HCT116 (cell line): Measurements from ENCODE around the gene SORL1. TPM values are rescaled to one million over a fixed set of nuclear protein-coding genes. Genes with fewer than 3 reads are reported as not detected.

Experiments
- ATAC-seq: fragments of 200-7000 bp; cut with Tn5 transposase; 2 replicates; pipeline ENCODE4 v1.9.1; 2020; ENCODE audit warnings: mild to moderate bottlenecking, moderate library complexity
- BruUV-seq: library from RNA; stranded (reverse); fragments of 400-500 nt; replicated peaks from 2 replicates; lab custom pipeline; 2021; lab: Mats Ljungman, UMichigan
- CTCF ChIA-PET: fragments of 300-600 bp; sonication (Branson Sonifier 250); formaldehyde crosslinking; loops from one replicate; lab custom pipeline; 2021; ENCODE audit warnings: antibody characterized with exemption; lab: Charles Lee
- POLR2A ChIA-PET: fragments of 300-600, 350-600 bp; sonication (Branson Sonifier 250); formaldehyde crosslinking; loops from one replicate; lab custom pipeline; 2021; ENCODE audit warnings: antibody characterized with exemption; lab: Charles Lee
- RAD21 ChIA-PET, 2 experiments: fragments of 300-600 bp; sonication (Branson Sonifier 250); formaldehyde crosslinking; loops; one replicate each; lab custom pipeline; 2023; ENCODE audit warnings: low total read pairs in 2 of 2; ENCODE audit not compliant: uncharacterized antibody in 2 of 2, unreplicated experiment in 2 of 2, low non-redundant PET in 1 of 2; lab: Charles Lee
- DNase-seq: peaks from one replicate; pipeline ENCODE4 v3.0.0-alpha.2; 2010; ENCODE audit warnings: low read depth, low spot score
- H2AFZ ChIP-seq: fragments of 200-600 bp; shearing (Covaris generic), sonication (generic); 2 replicates; pipeline ENCODE4 v1.6.1; 2017; ENCODE audit warnings: low read depth, mixed run types, mixed read lengths, antibody characterized with exemption, low read length; ENCODE audit not compliant: poor library complexity, severe bottlenecking
- H3K27ac ChIP-seq: 2 replicates; pipeline ENCODE4 v1.5.1; 2012; ENCODE audit warnings: low read depth, low read length
- H3K27me3 ChIP-seq: fragments of 200-600 bp; sonication (generic); 2 replicates; pipeline ENCODE4 v1.6.1; 2016; ENCODE audit warnings: mixed run types, low read length, mixed read lengths; ENCODE audit not compliant: insufficient read depth
- H3K36me3 ChIP-seq, 2 experiments: fragments of 200-500 bp in 1 of 2; fragments of 200-600 bp in 1 of 2; sonication (Bioruptor generic) in 1 of 2; sonication (generic) in 1 of 2; 2 replicates each; pipeline versions ENCODE4 v1.5.1 to v1.6.1; 2014 to 2016; ENCODE audit warnings: low read length in 2 of 2, inconsistent platforms in 1 of 2, mixed read lengths in 1 of 2, mixed run types in 1 of 2; ENCODE audit not compliant: insufficient read depth in 2 of 2, control insufficient read depth in 1 of 2
- H3K4me1 ChIP-seq, 2 experiments: fragments of 200-600 bp in 1 of 2; sonication (generic) in 1 of 2; 2 replicates each; pipeline versions ENCODE4 v1.5.1 to v1.6.1; 2012 to 2017; ENCODE audit warnings: low read length in 2 of 2, inconsistent platforms in 1 of 2, mild to moderate bottlenecking in 1 of 2, mixed read lengths in 1 of 2, mixed run types in 1 of 2, moderate library complexity in 1 of 2; ENCODE audit not compliant: insufficient read depth in 2 of 2, control insufficient read depth in 1 of 2
- H3K4me2 ChIP-seq: fragments of 200-600 bp; sonication (generic); 2 replicates; pipeline ENCODE4 v1.6.1; 2017; ENCODE audit warnings: mixed run types, low read length, mixed read lengths
- H3K4me3 ChIP-seq, 2 experiments: fragments of 200-600 bp in 1 of 2; sonication (generic) in 1 of 2; replicated peaks in 1 of 2; 2 replicates each; pipeline ENCODE4 v1.5.1; 2011 to 2016; ENCODE audit warnings: low read length in 2 of 2, control low read depth in 1 of 2, low read depth in 1 of 2, mild to moderate bottlenecking in 1 of 2, mixed read lengths in 1 of 2, mixed run types in 1 of 2
- H3K79me2 ChIP-seq: fragments of 200-600 bp; sonication (generic); 2 replicates; pipeline ENCODE4 v1.6.1; 2017; ENCODE audit warnings: mild to moderate bottlenecking, mixed run types, low read length, moderate library complexity, mixed read lengths; ENCODE audit not compliant: insufficient read depth
- H3K9ac ChIP-seq: fragments of 200-600 bp; sonication (generic); 2 replicates; pipeline ENCODE4 v1.6.1; 2016; ENCODE audit warnings: low read length, mixed read lengths
- H3K9me2 ChIP-seq: fragments of 200-600 bp; sonication (generic), shearing (Covaris generic); 2 replicates; pipeline ENCODE4 v1.6.1; 2017; ENCODE audit warnings: mixed run types, mild to moderate bottlenecking, moderate library complexity; ENCODE audit not compliant: insufficient read depth
- H3K9me3 ChIP-seq, 2 experiments: fragments of 200-500 bp in 1 of 2; fragments of 200-600 bp in 1 of 2; sonication (Bioruptor generic) in 1 of 2; sonication (generic) in 1 of 2; 2 replicates each; pipeline ENCODE4 v1.6.1; 2014 to 2017; ENCODE audit warnings: low read length in 2 of 2, mixed read lengths in 2 of 2, inconsistent platforms in 1 of 2, low read depth in 1 of 2, mild to moderate bottlenecking in 1 of 2, mixed run types in 1 of 2, moderate library complexity in 1 of 2; ENCODE audit not compliant: control insufficient read depth in 1 of 2, insufficient read depth in 1 of 2
- H4K20me1 ChIP-seq: fragments of 200-600 bp; sonication (generic), shearing (Covaris generic); 2 replicates; pipeline ENCODE4 v1.6.1; 2017; ENCODE audit warnings: mixed run types, mild to moderate bottlenecking, moderate library complexity; ENCODE audit not compliant: insufficient read depth
- CBX3 ChIP-seq: IDR thresholded peaks from 2 replicates; pipeline ENCODE4 v1.6.1; 2012; ENCODE audit warnings: low read depth
- CEBPB ChIP-seq: IDR thresholded peaks from 2 replicates; pipeline ENCODE4 v1.6.1; 2012; ENCODE audit warnings: low read depth
- ELF1 ChIP-seq: IDR thresholded peaks from 2 replicates; pipeline ENCODE4 v1.6.1; 2012; ENCODE audit warnings: low read depth, borderline replicate concordance
- EZH2 ChIP-seq: fragments of 200-600 bp; sonication (generic); IDR thresholded peaks from 2 replicates; pipeline ENCODE4 v1.6.1; 2017; ENCODE audit warnings: antibody characterized with exemption, mixed run types
- EZH2phosphoT487 ChIP-seq: fragments of 200-600 bp; IDR thresholded peaks from 2 replicates; pipeline ENCODE4 v1.6.1; 2018; ENCODE audit warnings: antibody characterized with exemption, borderline replicate concordance
- FOSL1 ChIP-seq: IDR thresholded peaks from 2 replicates; pipeline ENCODE4 v1.6.1; 2012; ENCODE audit warnings: low read depth
- JUND ChIP-seq: IDR thresholded peaks from 2 replicates; pipeline ENCODE4 v1.6.1; 2012
- POLR2A ChIP-seq: IDR thresholded peaks from 2 replicates; pipeline ENCODE4 v1.7.0; 2011; ENCODE audit warnings: borderline replicate concordance; ENCODE audit not compliant: insufficient read depth, insufficient read length; ENCODE audit errors: extremely low read depth
- POLR2AphosphoS5 ChIP-seq: IDR thresholded peaks from 2 replicates; pipeline ENCODE4 v1.6.1; 2011; ENCODE audit warnings: mild to moderate bottlenecking, low read depth, low read length, moderate library complexity
- RAD21 ChIP-seq: IDR thresholded peaks from 2 replicates; pipeline ENCODE4 v1.6.1; 2012; ENCODE audit warnings: low read depth, mild to moderate bottlenecking
- SIN3A ChIP-seq: IDR thresholded peaks from 2 replicates; pipeline ENCODE4 v1.6.1; 2012; ENCODE audit warnings: low read depth
- SP1 ChIP-seq: IDR thresholded peaks from 2 replicates; pipeline ENCODE4 v1.6.1; 2012; ENCODE audit warnings: low read depth
- TCF7L2 ChIP-seq: IDR thresholded peaks from 2 replicates; pipeline ENCODE4 v1.7.0; 2011; ENCODE audit warnings: borderline replicate concordance, inconsistent platforms; ENCODE audit not compliant: insufficient read depth, insufficient read length; ENCODE audit errors: extremely low read depth
- ZFX ChIP-seq: fragments of 450-650 bp; IDR thresholded peaks from 2 replicates; pipeline ENCODE4 v1.6.1; 2017
- ZNF274 ChIP-seq: fragments of 200-500 bp; sonication (Bioruptor generic); IDR thresholded peaks from 2 replicates; pipeline ENCODE4 v1.6.1; 2014; ENCODE audit warnings: mild to moderate bottlenecking, low read depth, low read length, inconsistent platforms
- intact Hi-C: fragments of 100-400 bp; cut with micrococcal nuclease; formaldehyde crosslinking; loops from 2 replicates; pipeline ENCODE4 v1.10.0; 2022
- total RNA-seq: library from RNA; stranded (reverse); gene quantifications from one replicate; pipeline ENCODE4 v1.2.1, GENCODE V29; 2021; ENCODE audit not compliant: unreplicated experiment
- TF ChIP-seq, protein P1 (sequence below): IDR thresholded peaks from 2 replicates; pipeline ENCODE4 v1.6.1; 2012
- TF ChIP-seq, protein P2 (sequence below): IDR thresholded peaks from 2 replicates; pipeline ENCODE4 v1.6.1; 2012
- TF ChIP-seq, protein P3 (sequence below), 3 experiments: fragments of 200-600 bp in 1 of 3; sonication (generic) in 1 of 3; IDR thresholded peaks in 2 of 3; conservative IDR thresholded peaks in 1 of 3; 2 replicates each; pipeline ENCODE4 v1.5.1; 2012 to 2017; ENCODE audit warnings: low read depth in 2 of 3, low read length in 2 of 3, antibody characterized with exemption in 1 of 3, borderline replicate concordance in 1 of 3, control low read depth in 1 of 3, mild to moderate bottlenecking in 1 of 3, mixed read lengths in 1 of 3, mixed run types in 1 of 3, moderate library complexity in 1 of 3; ENCODE audit not compliant: insufficient read depth in 1 of 3
- TF ChIP-seq, protein P4 (sequence below): IDR thresholded peaks from 2 replicates; pipeline ENCODE4 v1.6.1; 2012; ENCODE audit warnings: low read depth
- TF ChIP-seq, protein P5 (sequence below): IDR thresholded peaks from 2 replicates; pipeline ENCODE4 v1.6.1; 2011; ENCODE audit warnings: mild to moderate bottlenecking, low read length, moderate library complexity; ENCODE audit not compliant: insufficient replicate concordance; ENCODE audit errors: extremely low read depth

SORL1 gene
- total RNA-seq, 1 experiment from 2014 or later = 17.4 TPM

DNA sequence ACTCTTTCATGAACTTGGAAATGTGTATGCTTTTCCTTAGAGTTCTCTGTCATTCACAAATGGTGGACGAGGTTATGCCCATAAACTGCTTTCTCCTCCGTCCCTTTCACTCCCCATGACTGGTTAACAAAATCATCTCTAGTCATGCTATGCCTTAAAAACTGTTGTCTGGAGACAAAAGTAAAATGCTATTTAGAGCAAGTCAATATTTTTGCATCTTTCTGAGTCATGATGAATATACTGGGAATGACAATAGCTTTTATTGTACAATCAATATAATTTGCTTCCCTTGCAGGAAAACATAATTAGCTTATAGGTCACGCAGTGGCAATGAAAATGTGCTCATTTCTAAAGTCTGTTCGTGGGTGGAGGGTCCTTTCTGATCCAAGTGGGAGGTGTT, 217.3 kb downstream of the SORL1 start:
- RAD21 ChIA-PET = no interaction called here
- intact Hi-C loops = no loop called here
- Histone ChIP-seq H3K27me3 (no peaks in the 10 kb centered on the region), H3K9me2 (no peaks in the 10 kb centered on the region), H3K36me3 (no peaks in the 10 kb centered on the region), H3K79me2 (no peaks in the 10 kb centered on the region), H2AFZ (no peak overlapping the region), H3K27ac (no peak overlapping the region), H3K4me3 (no peak overlapping the region), H3K4me2 (peak overlapping the region; percentile 51), H3K4me1 (peaks cover 9 to 24% of the 10 kb centered on the region in 2 experiments), H4K20me1 (no peaks in the 10 kb centered on the region), H3K9me3 (no peaks in the 10 kb centered on the region), H3K9ac (no peak overlapping the region)
- ATAC-seq = no peak
- DNase-seq = no peak
- POLR2A ChIA-PET = no interaction called here
- no TSS peak for BruUV-seq
- CTCF ChIA-PET = no interaction called here
- no peak for TF ChIP-seq RAD21
- TF ChIP-seq FOSL1 = no peak; the same call in 1 of the 2 replicates
- no peak for TF ChIP-seq ZNF274
- no peak for TF ChIP-seq SIN3A
- TF ChIP-seq, protein P1, sequence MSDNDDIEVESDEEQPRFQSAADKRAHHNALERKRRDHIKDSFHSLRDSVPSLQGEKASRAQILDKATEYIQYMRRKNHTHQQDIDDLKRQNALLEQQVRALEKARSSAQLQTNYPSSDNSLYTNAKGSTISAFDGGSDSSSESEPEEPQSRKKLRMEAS = no peak
- no peak; the same call in 1 of the 2 replicates for TF ChIP-seq JUND
- TF ChIP-seq CEBPB = no peak
- no peak for TF ChIP-seq EZH2
- TF ChIP-seq TCF7L2 = no peak
- TF ChIP-seq CBX3 = no peak
- no peak for TF ChIP-seq ZFX
- TF ChIP-seq, protein P2, sequence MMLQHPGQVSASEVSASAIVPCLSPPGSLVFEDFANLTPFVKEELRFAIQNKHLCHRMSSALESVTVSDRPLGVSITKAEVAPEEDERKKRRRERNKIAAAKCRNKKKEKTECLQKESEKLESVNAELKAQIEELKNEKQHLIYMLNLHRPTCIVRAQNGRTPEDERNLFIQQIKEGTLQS = no peak
- no peak for TF ChIP-seq POLR2AphosphoS5
- no peak for TF ChIP-seq POLR2A
- no peak for TF ChIP-seq ELF1
- no peak for TF ChIP-seq SP1
- TF ChIP-seq, protein P3, sequence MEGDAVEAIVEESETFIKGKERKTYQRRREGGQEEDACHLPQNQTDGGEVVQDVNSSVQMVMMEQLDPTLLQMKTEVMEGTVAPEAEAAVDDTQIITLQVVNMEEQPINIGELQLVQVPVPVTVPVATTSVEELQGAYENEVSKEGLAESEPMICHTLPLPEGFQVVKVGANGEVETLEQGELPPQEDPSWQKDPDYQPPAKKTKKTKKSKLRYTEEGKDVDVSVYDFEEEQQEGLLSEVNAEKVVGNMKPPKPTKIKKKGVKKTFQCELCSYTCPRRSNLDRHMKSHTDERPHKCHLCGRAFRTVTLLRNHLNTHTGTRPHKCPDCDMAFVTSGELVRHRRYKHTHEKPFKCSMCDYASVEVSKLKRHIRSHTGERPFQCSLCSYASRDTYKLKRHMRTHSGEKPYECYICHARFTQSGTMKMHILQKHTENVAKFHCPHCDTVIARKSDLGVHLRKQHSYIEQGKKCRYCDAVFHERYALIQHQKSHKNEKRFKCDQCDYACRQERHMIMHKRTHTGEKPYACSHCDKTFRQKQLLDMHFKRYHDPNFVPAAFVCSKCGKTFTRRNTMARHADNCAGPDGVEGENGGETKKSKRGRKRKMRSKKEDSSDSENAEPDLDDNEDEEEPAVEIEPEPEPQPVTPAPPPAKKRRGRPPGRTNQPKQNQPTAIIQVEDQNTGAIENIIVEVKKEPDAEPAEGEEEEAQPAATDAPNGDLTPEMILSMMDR (IDR thresholded peaks at IDR 0.05 in 2 of 3, conservative IDR thresholded peaks at IDR 0.05 in 1 of 3; ENCODE audit: borderline replicate concordance in 1 of 3, insufficient read depth in 1 of 3, low read depth in 2 of 3, low read length in 2 of 3) = no peak
- TF ChIP-seq, protein P4, sequence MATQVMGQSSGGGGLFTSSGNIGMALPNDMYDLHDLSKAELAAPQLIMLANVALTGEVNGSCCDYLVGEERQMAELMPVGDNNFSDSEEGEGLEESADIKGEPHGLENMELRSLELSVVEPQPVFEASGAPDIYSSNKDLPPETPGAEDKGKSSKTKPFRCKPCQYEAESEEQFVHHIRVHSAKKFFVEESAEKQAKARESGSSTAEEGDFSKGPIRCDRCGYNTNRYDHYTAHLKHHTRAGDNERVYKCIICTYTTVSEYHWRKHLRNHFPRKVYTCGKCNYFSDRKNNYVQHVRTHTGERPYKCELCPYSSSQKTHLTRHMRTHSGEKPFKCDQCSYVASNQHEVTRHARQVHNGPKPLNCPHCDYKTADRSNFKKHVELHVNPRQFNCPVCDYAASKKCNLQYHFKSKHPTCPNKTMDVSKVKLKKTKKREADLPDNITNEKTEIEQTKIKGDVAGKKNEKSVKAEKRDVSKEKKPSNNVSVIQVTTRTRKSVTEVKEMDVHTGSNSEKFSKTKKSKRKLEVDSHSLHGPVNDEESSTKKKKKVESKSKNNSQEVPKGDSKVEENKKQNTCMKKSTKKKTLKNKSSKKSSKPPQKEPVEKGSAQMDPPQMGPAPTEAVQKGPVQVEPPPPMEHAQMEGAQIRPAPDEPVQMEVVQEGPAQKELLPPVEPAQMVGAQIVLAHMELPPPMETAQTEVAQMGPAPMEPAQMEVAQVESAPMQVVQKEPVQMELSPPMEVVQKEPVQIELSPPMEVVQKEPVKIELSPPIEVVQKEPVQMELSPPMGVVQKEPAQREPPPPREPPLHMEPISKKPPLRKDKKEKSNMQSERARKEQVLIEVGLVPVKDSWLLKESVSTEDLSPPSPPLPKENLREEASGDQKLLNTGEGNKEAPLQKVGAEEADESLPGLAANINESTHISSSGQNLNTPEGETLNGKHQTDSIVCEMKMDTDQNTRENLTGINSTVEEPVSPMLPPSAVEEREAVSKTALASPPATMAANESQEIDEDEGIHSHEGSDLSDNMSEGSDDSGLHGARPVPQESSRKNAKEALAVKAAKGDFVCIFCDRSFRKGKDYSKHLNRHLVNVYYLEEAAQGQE = no peak
- TF ChIP-seq EZH2phosphoT487 = no peak
- TF ChIP-seq, protein P5, sequence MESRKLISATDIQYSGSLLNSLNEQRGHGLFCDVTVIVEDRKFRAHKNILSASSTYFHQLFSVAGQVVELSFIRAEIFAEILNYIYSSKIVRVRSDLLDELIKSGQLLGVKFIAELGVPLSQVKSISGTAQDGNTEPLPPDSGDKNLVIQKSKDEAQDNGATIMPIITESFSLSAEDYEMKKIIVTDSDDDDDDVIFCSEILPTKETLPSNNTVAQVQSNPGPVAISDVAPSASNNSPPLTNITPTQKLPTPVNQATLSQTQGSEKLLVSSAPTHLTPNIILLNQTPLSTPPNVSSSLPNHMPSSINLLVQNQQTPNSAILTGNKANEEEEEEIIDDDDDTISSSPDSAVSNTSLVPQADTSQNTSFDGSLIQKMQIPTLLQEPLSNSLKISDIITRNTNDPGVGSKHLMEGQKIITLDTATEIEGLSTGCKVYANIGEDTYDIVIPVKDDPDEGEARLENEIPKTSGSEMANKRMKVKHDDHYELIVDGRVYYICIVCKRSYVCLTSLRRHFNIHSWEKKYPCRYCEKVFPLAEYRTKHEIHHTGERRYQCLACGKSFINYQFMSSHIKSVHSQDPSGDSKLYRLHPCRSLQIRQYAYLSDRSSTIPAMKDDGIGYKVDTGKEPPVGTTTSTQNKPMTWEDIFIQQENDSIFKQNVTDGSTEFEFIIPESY = no peak
